Transverse colon (tissue), 4 donors: Measurements from ENCODE around the gene MPLKIP. TPM values are rescaled to one million over a fixed set of nuclear protein-coding genes. Genes with fewer than 3 reads are reported as not detected.
"Not testable (repeated sequence)": the region's sequence is repeated elsewhere in the genome, so short reads cannot be mapped to it uniquely, and the experiment has no call there.

ENCODE experiments used
- DNase-seq: peaks from one replicate; pipeline ENCODE4 v3.0.0-alpha.2; 2019
- H3K27ac ChIP-seq, 4 donors: fragments of 200-600 bp; sonication (generic); 2 replicates each; pipeline ENCODE4 v1.5.1; 2016 to 2018; ENCODE audit warnings: inconsistent platforms in 4 of 4
- H3K27me3 ChIP-seq: fragments of 200-600 bp; sonication (generic); 2 replicates; pipeline ENCODE4 v1.5.1; 2017; ENCODE audit warnings: inconsistent platforms
- H3K36me3 ChIP-seq, 4 donors: fragments of 200-600 bp; sonication (generic); 2 replicates each; pipeline ENCODE4 v1.5.1; 2017 to 2019; ENCODE audit warnings: inconsistent platforms in 4 of 4
- H3K4me1 ChIP-seq, 4 donors: fragments of 200-600 bp; sonication (generic); 2 replicates each; pipeline ENCODE4 v1.5.1; 2017 to 2020; ENCODE audit warnings: inconsistent platforms in 4 of 4
- H3K4me3 ChIP-seq, 4 donors: fragments of 200-600 bp; sonication (generic); 1 replicate in 1 of 4; 2 replicates in 3 of 4; pipeline versions ENCODE4 v1.5.1 to v1.6.1; 2017 to 2019; ENCODE audit warnings: inconsistent platforms in 4 of 4
- H3K9me3 ChIP-seq, 2 donors: fragments of 200-600 bp; sonication (generic); 2 replicates each; pipeline ENCODE4 v1.5.1; 2017 to 2019; ENCODE audit warnings: inconsistent platforms in 2 of 2
- EP300 ChIP-seq: sonication (generic); formaldehyde crosslinking; IDR thresholded peaks from one replicate; pipeline ENCODE4 v1.6.1; 2017; ENCODE audit warnings: antibody characterized with exemption, low read depth
- POLR2A ChIP-seq: fragments of 450-650 bp; IDR thresholded peaks from one replicate; pipeline ENCODE4 v1.6.1; 2016; ENCODE audit warnings: antibody characterized with exemption, mild to moderate bottlenecking, moderate library complexity
- POLR2AphosphoS5 ChIP-seq, 3 donors: sonication (generic); formaldehyde crosslinking; IDR thresholded peaks; one replicate each; pipeline ENCODE4 v1.6.1; 2016; ENCODE audit warnings: antibody characterized with exemption in 3 of 3
- WGBS, 2 donors: methylation state at CpG; one replicate each; pipeline ENCODE4 v1.1.5; 2018; ENCODE audit warnings: low coverage in 1 of 2; 5-methylcytosine and 5-hydroxymethylcytosine counted together
- in situ Hi-C, 4 donors: fragments of 200-750 bp; cut with MboI; loops; one replicate each; pipeline versions ENCODE4 v1.15.0 to v1.15.1; 2017; ENCODE audit warnings: low sequenced_read_pairs in 3 of 4, low pct_ligation_motif_present in 1 of 4, low pct_unique_long_range_greater_than_20kb in 1 of 4
- intact Hi-C: fragments of 100-400 bp; cut with DNase I; formaldehyde crosslinking; loops from one replicate; pipeline ENCODE4 v1.15.1; 2023; ENCODE audit warnings: low total_unique reads
- total RNA-seq, 4 donors: library from RNA; depleted of rRNA; stranded (reverse); fragments of >200 nt; gene quantifications; one replicate each; pipeline ENCODE4 v1.1.0, GENCODE V29; 2016
- TF ChIP-seq, protein P1 (sequence below), 5 experiments: fragments of 200-600 bp in 3 of 5; fragments of 450-650 bp in 2 of 5; sonication (generic) in 3 of 5; IDR thresholded peaks; 1 replicate in 2 of 5; 2 replicates in 3 of 5; pipeline ENCODE4 v1.5.1; 2016 to 2017; ENCODE audit warnings: antibody characterized with exemption in 5 of 5, inconsistent platforms in 3 of 5, mild to moderate bottlenecking in 2 of 5, moderate library complexity in 1 of 5

MPLKIP gene
- total RNA-seq, 4 donors from 2014 or later, result 3.7 to 47.0 (median 25.9) TPM

DNA sequence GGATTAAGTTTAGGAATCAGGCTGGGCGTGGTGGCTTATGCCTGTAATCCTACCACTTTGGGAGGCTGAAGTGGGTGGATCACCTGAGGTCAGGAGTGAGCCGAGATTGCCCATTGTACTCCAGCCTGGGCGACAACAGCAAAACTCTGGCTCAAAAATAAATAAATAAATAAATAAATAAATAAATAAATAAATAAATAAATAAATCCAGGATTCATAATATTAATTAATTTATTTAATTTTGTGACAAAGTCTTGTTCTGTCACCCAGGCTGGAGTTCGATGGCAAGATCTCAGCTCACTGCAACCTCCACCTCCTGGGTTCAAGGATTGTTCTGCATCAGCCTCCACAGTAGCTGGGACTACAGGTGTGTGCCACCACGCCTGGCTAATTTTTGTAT is 4.6 kb upstream of the MPLKIP start:
- 86 to 90% methylated on average over 5 of the region's 5 CpGs for WGBS, 2 donors
- H3K9me3 ChIP-seq, result no peaks in the 10 kb centered on the region
- TF ChIP-seq POLR2A (no peak), POLR2AphosphoS5 (IDR thresholded peaks at IDR 0.05) (no peak)
- TF ChIP-seq, protein P1, sequence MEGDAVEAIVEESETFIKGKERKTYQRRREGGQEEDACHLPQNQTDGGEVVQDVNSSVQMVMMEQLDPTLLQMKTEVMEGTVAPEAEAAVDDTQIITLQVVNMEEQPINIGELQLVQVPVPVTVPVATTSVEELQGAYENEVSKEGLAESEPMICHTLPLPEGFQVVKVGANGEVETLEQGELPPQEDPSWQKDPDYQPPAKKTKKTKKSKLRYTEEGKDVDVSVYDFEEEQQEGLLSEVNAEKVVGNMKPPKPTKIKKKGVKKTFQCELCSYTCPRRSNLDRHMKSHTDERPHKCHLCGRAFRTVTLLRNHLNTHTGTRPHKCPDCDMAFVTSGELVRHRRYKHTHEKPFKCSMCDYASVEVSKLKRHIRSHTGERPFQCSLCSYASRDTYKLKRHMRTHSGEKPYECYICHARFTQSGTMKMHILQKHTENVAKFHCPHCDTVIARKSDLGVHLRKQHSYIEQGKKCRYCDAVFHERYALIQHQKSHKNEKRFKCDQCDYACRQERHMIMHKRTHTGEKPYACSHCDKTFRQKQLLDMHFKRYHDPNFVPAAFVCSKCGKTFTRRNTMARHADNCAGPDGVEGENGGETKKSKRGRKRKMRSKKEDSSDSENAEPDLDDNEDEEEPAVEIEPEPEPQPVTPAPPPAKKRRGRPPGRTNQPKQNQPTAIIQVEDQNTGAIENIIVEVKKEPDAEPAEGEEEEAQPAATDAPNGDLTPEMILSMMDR (IDR thresholded peaks at IDR 0.05), result no peak
- H3K4me1 ChIP-seq, result peaks cover 0 to 9% (median 7%) of the 10 kb centered on the region in 4 donors
- no peak overlapping the region for H3K27ac ChIP-seq
- DNase-seq, result no peak
- H3K27me3 ChIP-seq, result no peaks in the 10 kb centered on the region
- H3K4me3 ChIP-seq, result no peak overlapping the region
- in situ Hi-C loops, result no loop called here
- intact Hi-C loops, result no loop called here
- no peaks in the 10 kb centered on the region for H3K36me3 ChIP-seq

GRCh38 chr7:40137563-40137962 is 3.1 kb upstream of the MPLKIP start:
- in situ Hi-C loops (no loop called here), intact Hi-C loops (no loop called here)
- WGBS, 2 donors, result 85 to 87% methylated on average over 2 of the region's 2 CpGs
- H3K4me3 ChIP-seq, result no peak overlapping the region
- no peak for DNase-seq
- no peaks in the 10 kb centered on the region for H3K27me3 ChIP-seq
- peaks cover 8 to 20% (median 16%) of the 10 kb centered on the region in 4 donors for H3K4me1 ChIP-seq
- H3K27ac ChIP-seq, result no peak overlapping the region
- TF ChIP-seq, protein P1 (IDR thresholded peaks at IDR 0.05), result no peak
- TF ChIP-seq POLR2A (no peak), EP300 (no peak), POLR2AphosphoS5 (IDR thresholded peaks at IDR 0.05) (no peak)
- no peaks in the 10 kb centered on the region for H3K36me3 ChIP-seq
- no peaks in the 10 kb centered on the region for H3K9me3 ChIP-seq

GRCh38 chr7:40135317-40135610 is 842 bp upstream of the MPLKIP start:
- Histone ChIP-seq H3K27me3 (no peaks in the 10 kb centered on the region), H3K4me1 (peaks cover 8 to 35% (median 20%) of the 10 kb centered on the region in 4 donors), H3K36me3 (no peaks in the 10 kb centered on the region), H3K4me3 (peak overlapping the region; percentile 72 to 94 (median 79)), H3K9me3 (no peaks in the 10 kb centered on the region), H3K27ac (peak overlapping the region; percentile 91 to 96 (median 92))
- TF ChIP-seq EP300 (no peak), POLR2A (no peak)
- no peak for DNase-seq
- WGBS, 2 donors, result 0 to 25% methylated on average over 1 to 17 of the region's 17 CpGs
- in situ Hi-C loops (no loop called here), intact Hi-C loops (no loop called here)

DNA sequence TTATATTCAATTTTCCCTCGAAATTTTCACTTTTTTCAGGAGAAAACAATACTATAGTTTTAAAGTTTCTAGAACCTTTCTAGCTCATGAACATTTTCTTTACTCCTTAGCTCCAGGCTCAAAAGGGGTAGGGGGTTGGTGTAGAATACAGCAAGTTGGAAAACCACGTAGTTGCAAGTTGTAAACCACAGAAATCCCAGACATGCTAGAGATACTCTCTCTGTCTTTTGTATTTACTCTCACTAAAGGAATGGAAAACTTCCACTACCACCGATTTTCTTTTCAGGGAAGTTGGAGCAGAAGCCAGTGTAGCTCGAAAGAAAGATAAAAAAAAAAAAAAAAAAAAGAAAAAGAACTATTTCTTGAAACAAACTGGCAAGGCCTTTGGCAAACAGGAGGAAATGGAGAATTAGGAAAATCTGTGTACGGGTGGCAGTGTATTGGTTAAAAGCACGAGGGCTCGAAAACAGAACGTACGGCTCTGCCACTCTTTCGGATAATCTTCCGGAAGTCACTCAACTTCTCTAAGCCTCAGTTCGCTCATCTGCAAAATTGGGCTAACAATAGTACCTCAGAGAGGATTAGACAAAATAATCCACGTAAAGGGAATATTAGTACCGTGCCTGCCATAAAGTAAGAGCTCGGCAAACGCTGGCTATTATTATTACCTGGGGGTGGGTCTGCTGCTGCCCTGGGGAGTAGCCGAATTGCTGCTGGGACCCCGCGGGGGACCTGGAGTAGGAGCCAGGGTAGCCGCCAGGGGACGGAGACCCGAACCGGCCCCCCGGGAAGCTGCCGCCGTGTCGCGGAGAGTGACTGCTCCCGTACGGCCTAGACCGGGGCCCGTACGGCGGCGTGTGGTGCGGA is 628 bp downstream of the MPLKIP start:
- Histone ChIP-seq H3K27me3 (no peaks in the 10 kb centered on the region), H3K36me3 (no peaks in the 10 kb centered on the region), H3K4me3 (peak overlapping the region; percentile 72 to 94 (median 79)), H3K9me3 (no peaks in the 10 kb centered on the region), H3K4me1 (peaks cover 8 to 35% (median 20%) of the 10 kb centered on the region in 4 donors), H3K27ac (peak overlapping the region; percentile 91 to 96 (median 92))
- in situ Hi-C loops (no loop called here), intact Hi-C loops (no loop called here)
- TF ChIP-seq POLR2A (no peak), POLR2AphosphoS5 (IDR thresholded peaks at IDR 0.05) (no peak), EP300 (no peak)
- TF ChIP-seq, protein P1 (IDR thresholded peaks at IDR 0.05), result no peak
- 1% methylated on average over 16 to 36 of the region's 36 CpGs for WGBS, 2 donors
- no peak for DNase-seq

DNA sequence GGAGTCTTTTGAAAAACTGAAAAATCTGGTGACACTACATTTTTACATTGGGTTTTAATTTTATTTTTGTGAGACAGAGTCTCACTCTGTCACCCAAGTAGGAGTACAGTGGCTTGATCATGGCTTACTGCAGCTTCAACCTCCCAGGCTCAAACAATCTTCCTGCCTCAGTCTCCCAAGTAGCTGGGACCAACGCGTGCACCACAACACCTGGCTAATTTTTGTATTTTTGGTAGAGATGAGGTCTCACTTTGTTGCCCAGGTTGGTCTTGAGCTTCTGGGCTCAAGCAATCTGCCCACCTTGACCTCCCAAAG is 11.5 kb downstream of the MPLKIP start:
- Histone ChIP-seq H3K9me3 (no peaks in the 10 kb centered on the region), H3K27me3 (no peaks in the 10 kb centered on the region), H3K4me3 (no peak overlapping the region), H3K36me3 (no peaks in the 10 kb centered on the region), H3K4me1 (no peaks in the 10 kb centered on the region), H3K27ac (no peak overlapping the region)
- WGBS, 2 donors, result 94 to 98% methylated on average over 2 of the region's 2 CpGs
- no peak for TF ChIP-seq EP300
- no peak for TF ChIP-seq POLR2AphosphoS5 (IDR thresholded peaks at IDR 0.05)
- no peak for TF ChIP-seq POLR2A
- TF ChIP-seq, protein P1 (IDR thresholded peaks at IDR 0.05), result no peak
- intact Hi-C loops, result no loop called here
- no peak for DNase-seq
- in situ Hi-C loops, result no loop called here

- H3K9me3 ChIP-seq, H3K4me3 ChIP-seq, DNase-seq, intact Hi-C loops, H3K27me3 ChIP-seq, H3K27ac ChIP-seq, H3K4me1 ChIP-seq, H3K36me3 ChIP-seq, in situ Hi-C loops: not testable (repeated sequence)
- WGBS, 2 donors, result 79 to 90% methylated on average over 5 to 14 of the region's 14 CpGs
These were observed 12.1 kb downstream of the MPLKIP start for GRCh38 chr7:40122100-40122939.
